GM19397 (cell line): Measurements from ENCODE around the gene FER.
"Not testable (repeated sequence)": the region's sequence is repeated elsewhere in the genome, so short reads cannot be mapped to it uniquely, and the experiment has no call there.

Experiments used
- ATAC-seq: cut with Tn5 transposase; IDR thresholded peaks from one replicate; pipeline ENCODE4 v1.9.1; 2021; ENCODE audit warnings: mild to moderate bottlenecking, moderate library complexity; ENCODE audit not compliant: unreplicated experiment

The FER gene

DNA sequence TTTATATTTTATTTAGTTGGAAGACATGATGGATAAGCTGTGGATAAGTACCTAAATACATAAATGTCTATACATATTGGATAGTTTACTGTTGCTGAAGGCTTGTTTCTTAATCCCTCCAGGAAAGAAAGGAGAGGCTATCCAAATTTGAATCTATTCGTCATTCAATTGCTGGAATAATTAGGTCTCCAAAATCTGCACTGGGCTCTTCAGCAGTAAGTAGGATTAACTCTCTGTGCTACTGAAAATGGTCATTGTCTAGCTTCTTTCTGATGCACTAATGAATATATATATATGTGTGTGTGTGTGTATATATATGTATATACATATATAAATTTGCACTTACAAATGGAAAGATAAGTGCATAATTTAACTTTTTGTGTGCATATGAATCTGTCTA lies 198.3 kb downstream of the FER start:
- no peak for ATAC-seq

DNA sequence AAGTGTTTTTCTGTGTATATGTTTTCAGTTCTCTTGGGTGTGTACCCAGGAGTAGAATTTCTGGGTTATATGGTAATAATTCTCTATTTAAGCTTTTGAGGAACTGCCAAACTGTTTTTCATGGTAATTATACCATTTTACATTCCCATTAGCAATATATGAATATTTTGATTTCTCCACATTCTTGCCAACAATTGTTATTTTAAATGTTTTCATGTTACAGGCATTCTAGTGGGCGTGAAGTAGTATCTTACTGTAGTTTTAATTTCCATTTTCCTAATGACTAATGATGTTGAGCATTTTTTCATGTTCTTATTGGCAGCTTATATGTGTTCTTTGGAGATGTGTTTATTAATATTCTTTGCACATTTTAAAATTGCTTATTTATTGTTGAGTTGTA lies 199.5 kb downstream of the FER start:
- no peak for ATAC-seq

DNA sequence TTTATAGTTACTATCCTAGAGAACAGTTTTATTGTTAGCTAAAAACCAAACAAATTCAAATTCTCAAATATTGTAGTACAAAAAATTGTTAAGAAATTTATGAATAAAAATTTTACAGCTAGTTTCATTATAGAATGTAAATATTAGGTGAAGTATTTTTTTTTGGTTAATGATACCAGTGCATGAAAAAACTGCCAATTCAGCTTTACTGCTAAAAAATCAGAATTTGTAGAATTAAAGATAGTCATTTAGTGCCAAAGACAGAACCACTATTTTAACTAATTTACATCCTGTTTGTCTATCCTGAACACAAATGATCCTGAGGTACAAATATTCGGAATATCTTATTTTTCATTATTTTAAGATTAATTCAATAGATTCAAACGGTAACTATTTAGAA lies 202.6 kb downstream of the FER start:
- ATAC-seq: no peak

DNA sequence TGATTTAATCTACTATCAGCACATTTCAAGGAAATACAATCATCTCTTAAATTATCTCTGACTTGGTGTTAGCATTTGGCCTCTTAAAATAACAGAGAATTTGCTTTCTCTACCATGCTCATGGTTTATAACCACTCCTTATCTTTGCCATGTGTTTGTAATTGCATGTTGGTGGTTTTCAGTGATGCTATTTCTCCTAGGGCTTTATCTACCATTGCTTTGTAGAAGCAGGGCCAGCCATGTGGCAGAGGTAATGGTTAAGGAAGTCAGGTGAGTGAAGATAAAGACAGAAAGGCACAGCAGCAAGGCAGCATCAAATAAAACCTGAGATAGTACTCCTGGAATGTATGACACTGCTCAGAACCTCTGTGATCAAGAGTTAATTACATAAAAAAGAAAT lies 206.2 kb downstream of the FER start:
- ATAC-seq: no peak

DNA sequence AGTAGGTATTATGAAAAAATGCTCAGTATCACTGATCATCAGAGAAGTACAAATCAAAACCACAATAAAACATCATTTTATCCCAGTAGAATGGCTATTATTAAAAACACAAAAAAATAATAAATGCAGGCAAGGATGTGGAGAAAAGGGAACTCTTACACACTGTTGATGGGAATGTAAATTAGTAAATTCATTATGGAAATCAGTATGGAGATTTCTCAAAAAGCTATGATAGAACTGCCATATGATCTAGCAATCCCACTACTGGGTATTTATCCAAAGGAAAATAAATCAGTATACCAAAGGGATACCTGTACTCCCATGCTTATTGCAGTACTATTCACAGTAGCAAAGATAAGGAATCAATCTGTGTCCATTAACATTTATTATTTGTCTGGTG lies 209.6 kb downstream of the FER start:
- no peak for ATAC-seq

DNA sequence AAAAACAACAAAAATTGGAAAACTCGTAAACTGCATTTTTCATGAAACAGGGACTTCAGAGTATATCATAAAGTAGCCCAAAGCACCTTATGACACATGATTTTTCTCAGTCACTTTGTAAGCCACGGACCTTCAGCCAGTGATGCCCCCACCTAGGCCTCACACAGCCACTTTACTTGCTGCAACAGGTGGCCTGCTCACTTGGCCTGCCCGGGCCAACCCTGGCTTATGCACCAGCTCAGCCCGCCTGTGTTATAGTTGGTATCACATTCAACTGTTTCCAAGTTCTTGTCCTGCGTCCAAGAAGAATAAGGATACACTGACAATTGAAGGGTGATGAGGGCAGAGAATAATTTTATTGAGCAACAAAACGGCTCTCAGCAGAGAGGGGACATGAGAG lies 219.2 kb downstream of the FER start:
- ATAC-seq: no peak

DNA sequence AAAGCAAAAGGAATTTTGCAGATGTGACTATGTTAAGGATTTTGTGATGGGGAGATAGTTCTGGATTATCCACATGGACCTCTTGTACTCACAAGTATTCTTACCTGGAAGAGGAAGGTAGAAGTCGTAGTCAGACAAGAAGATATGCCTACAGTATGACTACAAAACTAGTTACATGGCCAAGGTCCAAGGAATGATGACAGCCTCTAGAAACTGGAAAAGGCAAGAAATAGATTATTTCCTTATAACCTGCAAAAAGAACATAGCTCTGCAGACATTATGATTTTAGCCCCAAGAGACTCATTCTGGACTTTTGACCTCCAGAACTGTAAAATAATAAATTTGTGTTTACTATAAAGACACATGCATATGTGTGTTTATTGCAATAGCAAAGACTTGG lies 226.9 kb downstream of the FER start:
- ATAC-seq: no peak

DNA sequence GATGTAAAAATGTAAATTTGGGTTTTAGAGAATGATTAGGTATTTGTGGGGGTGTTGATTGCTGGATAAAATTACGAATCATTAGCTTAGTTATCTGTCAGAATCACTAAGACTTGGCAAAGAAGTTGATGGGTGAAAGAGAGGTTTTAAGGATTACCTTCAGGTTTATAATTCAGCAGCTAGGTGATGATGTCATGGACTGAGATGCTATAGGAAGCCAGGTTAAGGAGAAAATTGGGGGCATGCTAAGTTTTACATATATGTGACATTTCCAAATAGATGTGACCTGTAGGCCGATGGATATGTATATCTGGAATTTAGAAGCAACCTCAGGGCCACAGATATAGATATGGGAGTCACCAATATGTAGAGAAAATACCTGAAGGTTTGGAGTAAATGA lies 228.0 kb downstream of the FER start:
- no peak for ATAC-seq

DNA sequence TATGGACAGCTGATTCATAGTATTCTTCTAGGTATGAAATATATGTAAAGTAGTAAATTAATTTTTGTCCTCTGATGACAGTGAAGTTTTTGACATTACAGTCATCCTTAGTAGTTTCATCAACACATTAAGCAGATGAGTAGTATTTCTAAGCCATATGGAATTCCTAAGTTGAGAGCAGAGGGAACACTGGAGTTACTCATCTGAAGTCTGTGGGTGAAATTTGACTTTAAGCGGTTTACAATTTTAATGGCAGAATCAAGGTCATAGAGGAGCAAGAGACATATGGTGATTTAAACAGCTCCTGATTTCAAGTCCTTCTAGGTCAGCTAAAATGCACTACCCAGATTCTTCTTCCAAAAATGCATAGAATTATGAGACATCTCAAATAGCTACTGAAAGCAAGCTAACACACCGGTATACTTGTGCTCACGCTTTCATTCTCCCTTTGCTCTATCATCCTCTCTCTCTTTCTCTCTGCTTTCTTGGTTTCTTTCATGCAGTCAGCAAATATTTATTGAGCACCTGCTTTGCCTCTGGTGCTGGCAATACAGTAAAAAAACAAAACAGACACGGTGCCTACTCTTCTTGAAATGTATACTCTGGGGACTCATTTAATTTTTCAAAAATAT lies 235.9 kb downstream of the FER start:
- no peak for ATAC-seq

DNA sequence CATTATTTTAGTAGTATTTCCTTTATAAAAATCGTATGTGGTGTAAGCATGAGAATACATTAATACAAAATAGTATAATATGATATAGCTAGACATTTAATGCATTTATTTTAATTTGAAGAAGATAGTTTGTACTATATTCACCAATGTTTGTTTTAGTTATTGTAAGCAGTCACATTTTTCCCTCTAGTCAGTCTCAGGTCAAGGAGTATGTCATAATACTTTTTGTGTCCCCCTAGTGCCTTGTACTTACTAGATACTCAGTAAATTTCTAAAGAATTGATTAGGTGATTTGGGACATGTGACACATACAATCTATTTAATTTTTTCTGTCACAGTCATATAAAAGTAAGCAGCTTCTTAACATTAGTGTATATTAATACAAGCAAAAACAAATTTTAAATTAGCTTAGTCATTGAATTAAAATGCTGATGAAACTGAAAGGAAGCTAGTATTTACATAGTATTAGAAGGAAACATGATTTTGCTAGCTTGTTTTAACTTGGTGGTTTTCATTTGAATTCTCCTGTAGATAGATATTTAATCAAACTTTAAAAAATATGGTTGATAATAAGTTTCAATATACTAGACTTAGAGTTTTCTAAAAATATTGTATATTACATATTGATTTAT lies 242.2 kb downstream of the FER start:
- ATAC-seq: no peak

DNA sequence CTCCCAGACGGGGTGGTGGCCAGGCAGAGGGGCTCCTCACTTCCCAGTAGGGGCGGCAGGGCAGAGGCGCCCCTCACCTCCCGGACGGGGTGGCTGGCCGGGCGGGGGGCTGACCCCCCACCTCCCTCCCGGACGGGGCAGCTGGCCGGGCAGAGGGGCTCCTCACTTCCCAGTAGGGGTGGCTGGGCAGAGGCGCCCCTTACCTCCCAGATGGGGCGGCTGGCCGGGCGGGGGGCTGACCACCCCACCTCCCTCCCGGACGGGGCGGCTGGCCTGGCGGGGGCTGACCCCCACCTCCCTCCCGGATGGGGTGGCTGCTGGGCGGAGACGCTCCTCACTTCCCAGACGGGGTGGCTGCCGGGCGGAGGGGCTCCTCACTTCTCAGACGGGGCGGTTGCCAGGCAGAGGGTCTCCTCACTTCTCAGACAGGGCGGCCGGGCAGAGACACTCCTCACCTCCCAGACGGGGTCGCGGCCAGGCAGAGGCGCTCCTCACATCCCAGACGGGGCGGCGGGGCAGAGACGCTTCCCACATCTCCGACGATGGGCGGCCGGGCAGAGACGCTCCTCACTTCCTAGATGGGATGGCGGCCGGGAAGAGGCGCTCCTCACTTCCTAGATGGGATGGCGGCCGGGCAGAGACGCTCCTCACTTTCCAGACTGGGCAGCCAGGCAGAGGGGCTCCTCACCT lies 244.8 kb downstream of the FER start:
- ATAC-seq: not testable (repeated sequence)

DNA sequence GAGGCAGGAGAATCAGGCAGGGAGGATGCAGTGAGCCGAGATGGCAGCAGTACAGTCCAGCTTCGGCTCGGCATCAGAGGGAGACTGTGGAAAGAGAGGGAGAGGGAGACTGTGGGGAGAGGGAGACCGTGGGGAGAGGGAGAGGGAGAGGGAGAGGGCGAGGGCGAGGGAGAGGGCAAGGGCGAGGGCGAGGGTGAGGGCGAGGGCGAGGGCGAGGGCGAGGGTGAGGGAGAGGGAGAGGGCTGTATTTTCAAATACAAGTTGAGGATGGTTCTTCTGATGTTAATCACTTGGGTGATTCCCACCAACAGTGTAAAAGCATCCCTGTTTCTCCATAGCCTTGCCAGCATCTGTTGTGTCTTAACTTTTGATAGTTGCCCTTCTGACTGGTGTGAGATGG lies 245.7 kb downstream of the FER start:
- ATAC-seq: not testable (repeated sequence)

DNA sequence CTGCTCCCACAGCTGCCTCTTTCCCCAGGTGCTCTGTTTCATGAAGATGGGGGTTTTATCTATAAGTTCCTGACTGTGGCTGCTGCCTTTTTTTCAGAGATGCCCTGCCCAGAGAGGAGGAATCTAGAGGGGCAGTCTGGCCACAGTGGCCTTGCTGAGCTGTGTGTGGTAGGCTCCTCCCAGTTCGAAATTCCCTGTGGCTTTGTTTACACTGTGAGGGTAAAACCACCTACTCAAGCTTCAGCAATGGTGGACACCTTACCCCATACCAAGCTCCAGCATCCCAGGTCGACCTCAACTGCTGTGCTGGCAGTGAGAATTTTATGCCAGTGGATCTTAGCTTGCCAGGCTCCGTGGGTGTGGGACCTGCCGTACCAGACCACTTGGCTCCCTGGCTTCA lies 250.0 kb downstream of the FER start:
- ATAC-seq: no peak

DNA sequence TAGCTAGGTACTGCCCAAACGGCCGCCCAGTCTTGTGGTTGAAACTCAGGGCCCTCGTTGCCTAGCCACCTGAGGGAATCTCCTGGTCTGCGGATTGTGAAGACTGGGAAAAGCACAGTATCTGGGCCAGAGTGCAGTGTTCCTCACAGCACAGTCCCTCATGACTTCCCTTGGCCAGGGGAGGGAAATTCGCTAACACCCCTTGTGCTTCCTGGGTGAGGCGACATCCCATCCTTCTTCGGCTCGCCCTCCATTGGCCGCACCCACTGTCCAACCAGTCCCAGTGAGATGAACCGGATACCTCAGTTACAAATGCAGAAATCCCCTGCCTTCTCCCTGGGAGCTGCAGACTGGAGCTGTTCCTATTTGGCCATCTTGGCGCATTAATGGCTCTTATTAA lies 250.5 kb downstream of the FER start:
- ATAC-seq: no peak

DNA sequence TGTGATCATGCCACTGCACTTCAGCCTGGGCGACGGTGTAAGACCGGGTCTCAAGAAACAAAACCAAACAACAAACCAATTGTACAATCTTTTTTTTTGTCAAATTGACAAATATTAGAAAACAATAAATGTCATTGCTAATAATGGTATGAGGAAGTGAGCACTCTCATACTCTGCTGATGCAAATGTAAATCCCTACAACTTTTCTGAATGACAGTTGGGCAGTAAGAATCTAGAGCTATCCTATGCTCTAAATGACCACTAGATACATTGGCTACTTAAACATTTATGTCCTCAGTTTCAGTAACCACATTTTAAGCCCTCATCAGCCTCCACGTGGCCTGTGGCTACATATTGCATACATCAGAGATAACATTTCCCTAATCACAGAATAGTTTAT lies 256.2 kb downstream of the FER start:
- no peak for ATAC-seq

DNA sequence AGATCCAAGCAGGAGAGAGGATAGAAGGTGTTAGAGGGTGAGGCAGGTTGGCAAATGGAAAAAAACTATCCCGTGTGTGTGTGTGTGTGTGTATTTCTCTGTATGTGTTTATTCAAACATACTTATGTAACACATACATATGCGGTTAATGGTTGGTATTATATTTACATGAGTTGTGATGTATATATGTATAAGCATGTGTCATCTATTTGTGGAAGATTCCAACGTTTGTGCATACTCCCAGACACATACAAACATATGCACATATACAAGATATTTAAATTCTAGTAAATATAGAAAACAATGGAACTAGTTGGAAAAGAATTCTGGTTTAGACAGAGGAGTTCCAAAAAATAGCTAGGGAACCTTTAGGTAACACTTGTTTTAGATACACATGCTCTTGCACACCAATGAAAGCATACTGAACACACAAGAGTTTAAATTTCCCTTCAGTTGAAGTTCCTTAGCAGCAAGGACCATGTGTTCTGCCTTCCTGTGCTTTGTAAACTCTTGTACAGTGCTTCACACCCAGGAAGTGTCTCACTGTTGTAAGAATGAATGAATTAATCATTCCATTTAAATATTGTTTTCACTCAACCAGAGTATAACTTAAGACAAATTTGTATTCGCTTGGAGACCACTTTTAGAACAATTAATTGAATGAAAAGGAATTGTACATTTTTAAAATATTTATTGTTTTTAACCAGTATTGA lies 257.8 kb downstream of the FER start:
- no peak for ATAC-seq

DNA sequence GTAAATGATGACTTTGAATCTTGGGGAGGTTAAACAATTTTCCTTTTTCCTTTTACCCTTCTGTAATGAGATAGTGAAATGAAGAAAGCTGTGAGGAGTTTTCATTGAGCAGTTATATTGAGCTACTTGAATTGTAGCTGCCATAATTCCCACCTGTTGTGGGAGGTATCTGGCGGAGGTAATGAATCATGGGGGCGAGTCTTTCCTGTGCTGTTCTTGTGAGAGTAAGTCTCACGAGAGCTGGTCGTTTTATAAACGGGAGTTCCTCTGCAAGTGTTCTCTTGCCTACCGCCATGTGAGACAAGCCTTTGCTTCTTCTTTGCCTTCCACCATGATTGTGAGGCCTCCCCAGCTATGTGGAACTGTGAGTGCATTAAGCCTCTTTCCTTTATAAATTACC lies 258.4 kb downstream of the FER start:
- ATAC-seq: no peak

DNA sequence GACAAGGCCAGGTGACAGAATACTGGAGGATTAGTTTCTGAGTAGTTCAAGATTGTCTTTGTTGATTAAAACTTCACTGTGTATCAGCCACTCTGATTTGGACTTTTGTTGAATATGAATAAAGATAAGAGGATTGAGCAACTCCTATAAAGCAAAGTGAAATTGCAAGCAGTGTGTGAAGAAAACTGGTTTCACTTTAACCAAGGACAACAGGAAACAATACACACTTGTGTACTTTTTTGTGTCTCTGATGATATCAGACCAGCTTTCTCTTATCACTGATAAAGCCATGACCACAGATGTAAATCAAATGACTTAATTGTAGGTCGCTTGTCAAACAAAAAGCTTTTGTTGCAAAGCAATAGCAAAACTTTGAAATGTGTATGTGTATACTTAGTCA lies 268.6 kb downstream of the FER start:
- peak; percentile 50 for ATAC-seq

DNA sequence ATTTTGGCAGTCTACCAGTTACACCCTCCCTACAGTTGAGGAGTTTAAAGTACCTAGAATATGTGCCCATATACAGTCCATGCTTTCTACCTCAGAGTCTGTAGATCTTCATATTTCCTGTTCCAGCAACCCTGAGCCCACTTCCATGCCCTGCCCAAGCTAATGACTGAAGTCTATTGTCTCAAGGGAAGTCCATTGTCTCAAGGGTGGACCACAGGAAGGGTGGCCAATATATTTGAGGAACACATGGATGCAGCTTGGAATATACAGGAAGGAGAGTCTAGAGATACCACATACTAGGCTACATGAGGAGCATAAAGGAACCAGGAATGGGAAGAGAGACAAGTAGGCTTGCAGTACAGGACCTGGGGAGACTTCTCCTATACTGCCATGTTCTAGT lies 274.4 kb downstream of the FER start:
- ATAC-seq: no peak

DNA sequence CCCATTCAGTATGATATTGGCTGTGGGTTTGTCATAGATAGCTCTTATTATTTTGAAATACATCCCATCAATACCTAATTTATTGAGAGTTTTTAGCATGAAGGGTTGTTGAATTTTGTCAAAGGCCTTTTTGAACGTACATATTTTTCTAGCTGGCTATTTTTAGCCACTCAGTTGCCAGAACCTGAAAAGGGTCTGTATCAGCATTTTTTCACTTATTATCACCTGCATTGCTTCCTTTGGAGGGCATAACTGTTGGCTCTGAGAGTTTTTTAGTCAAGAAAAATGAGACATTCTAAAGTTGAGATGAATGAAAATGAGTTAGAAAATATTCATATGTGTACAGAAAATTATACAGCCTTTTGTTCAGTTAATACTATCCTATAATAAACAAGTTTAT lies 278.0 kb downstream of the FER start:
- not testable (repeated sequence) for ATAC-seq

DNA sequence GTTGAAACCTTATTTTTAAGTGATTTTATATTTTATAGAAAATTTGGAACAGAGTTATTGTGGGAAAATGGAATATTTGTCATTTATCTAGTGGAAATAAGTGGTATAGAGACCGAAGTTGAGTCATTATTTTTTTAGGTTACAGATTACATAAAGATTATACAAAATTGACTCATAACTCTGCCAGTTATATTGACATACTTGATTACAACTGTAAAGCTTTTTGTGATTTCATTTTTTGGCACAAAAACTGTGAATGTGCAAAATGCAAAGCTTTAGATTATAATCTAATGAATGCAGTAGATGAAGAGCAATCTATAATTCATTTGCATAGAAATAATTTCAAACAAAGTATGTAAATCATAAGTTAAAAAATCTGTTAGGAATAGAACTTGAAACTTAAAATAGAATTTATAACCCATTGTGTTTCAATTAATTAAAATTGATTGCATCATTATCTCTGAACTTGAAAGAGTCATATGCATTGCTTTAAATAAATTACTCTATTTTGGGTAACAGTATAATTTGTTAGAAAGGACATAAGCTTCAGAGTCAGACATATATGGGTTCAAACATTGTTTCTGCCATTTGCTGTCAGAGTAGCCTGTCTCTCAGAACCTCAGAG lies 280.4 kb downstream of the FER start:
- no peak for ATAC-seq
